DOHH2 (cell line): ENCODE results near the gene HTRA1.

Experiments
- H3F3A ChIP-seq: fragments of 200-600 bp; sonication (generic), shearing (Covaris generic); 2 replicates; pipeline ENCODE4 v1.6.0; 2016; ENCODE audit warnings: antibody characterized with exemption, mild to moderate bottlenecking; ENCODE audit not compliant: control insufficient read depth, insufficient read depth
- H3K27ac ChIP-seq: fragments of 200-600 bp; sonication (generic); 2 replicates; pipeline ENCODE4 v1.5.1; 2014; ENCODE audit warnings: low read depth, mild to moderate bottlenecking, low read length, moderate library complexity
- H3K27me3 ChIP-seq: fragments of 200-600 bp; sonication (generic); 2 replicates; pipeline ENCODE4 v1.6.1; 2014; ENCODE audit warnings: mild to moderate bottlenecking, low read length, mixed read lengths; ENCODE audit not compliant: control insufficient read depth
- H3K36me3 ChIP-seq: fragments of 200-600 bp; sonication (generic); 2 replicates; pipeline ENCODE4 v1.6.1; 2014; ENCODE audit warnings: mild to moderate bottlenecking, low read length, moderate library complexity, mixed read lengths; ENCODE audit not compliant: control insufficient read depth
- H3K4me1 ChIP-seq: fragments of 200-600 bp; sonication (generic); 2 replicates; pipeline ENCODE4 v1.6.1; 2014; ENCODE audit warnings: mild to moderate bottlenecking, low read length, mixed read lengths; ENCODE audit not compliant: control insufficient read depth
- H3K4me2 ChIP-seq: fragments of 200-600 bp; sonication (generic); 2 replicates; pipeline ENCODE4 v1.6.0; 2014; ENCODE audit warnings: mild to moderate bottlenecking, low read length, moderate library complexity
- H3K4me3 ChIP-seq: fragments of 200-600 bp; sonication (generic); 2 replicates; pipeline ENCODE4 v1.5.1; 2014; ENCODE audit warnings: mild to moderate bottlenecking, low read length, mixed read lengths
- H3K79me2 ChIP-seq: fragments of 200-600 bp; sonication (generic); 2 replicates; pipeline ENCODE4 v1.6.1; 2014; ENCODE audit warnings: mild to moderate bottlenecking, low read length, mixed read lengths; ENCODE audit not compliant: control insufficient read depth
- H3K9me2 ChIP-seq: fragments of 200-600 bp; sonication (generic); replicated peaks from 2 replicates; pipeline ENCODE4 v1.6.1; 2014; ENCODE audit warnings: mild to moderate bottlenecking, low read length, mixed read lengths; ENCODE audit not compliant: control insufficient read depth
- H3K9me3 ChIP-seq: fragments of 200-600 bp; sonication (generic); 2 replicates; pipeline ENCODE4 v1.6.1; 2014; ENCODE audit warnings: antibody characterized with exemption, low read length, mixed read lengths; ENCODE audit not compliant: control insufficient read depth, insufficient read depth
- H4K20me1 ChIP-seq: fragments of 200-600 bp; sonication (generic); 2 replicates; pipeline ENCODE4 v1.6.0; 2014; ENCODE audit warnings: low read depth, mild to moderate bottlenecking, antibody characterized with exemption, low read length, moderate library complexity; ENCODE audit not compliant: control insufficient read depth, insufficient read depth
- EZH2phosphoT487 ChIP-seq: fragments of 200-600 bp; sonication (generic); IDR thresholded peaks from 2 replicates; pipeline ENCODE4 v1.6.1; 2017; ENCODE audit warnings: borderline replicate concordance, mild to moderate bottlenecking, antibody characterized with exemption, low read length, moderate library complexity, mixed read lengths
- TF ChIP-seq, protein P1 (sequence below): fragments of 200-600 bp; sonication (generic); IDR thresholded peaks from one replicate; pipeline ENCODE4 v1.5.1; 2014; ENCODE audit warnings: antibody characterized with exemption, mild to moderate bottlenecking, low read depth, low read length; ENCODE audit not compliant: poor library complexity, severe bottlenecking

HTRA1 gene

DNA sequence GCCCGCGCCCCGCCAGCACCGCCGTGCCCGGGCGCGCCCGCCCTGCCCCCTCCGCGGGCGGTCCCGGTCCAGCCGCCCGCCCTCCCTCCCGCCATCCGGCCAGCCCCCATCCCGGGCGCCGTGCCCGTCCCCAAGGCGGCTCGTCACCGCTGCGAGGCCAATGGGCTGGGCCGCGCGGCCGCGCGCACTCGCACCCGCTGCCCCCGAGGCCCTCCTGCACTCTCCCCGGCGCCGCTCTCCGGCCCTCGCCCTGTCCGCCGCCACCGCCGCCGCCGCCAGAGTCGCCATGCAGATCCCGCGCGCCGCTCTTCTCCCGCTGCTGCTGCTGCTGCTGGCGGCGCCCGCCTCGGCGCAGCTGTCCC lies at the start of gene HTRA1:
Gene HTRA1 (plus strand): TSS at position 187 of the 362 bp plus-strand sequence. CDS start 100 bp downstream, at position 287.
- H3K9me2 ChIP-seq = no peaks in the 10 kb centered on the region
- no peak within 1 kb of the TSS for H3K4me2 ChIP-seq
- H3K4me1 ChIP-seq = no peaks in the 10 kb centered on the region
- H3K36me3 ChIP-seq = no peaks in the 10 kb centered on the region
- no peak for TF ChIP-seq EZH2phosphoT487
- TF ChIP-seq, protein P1, sequence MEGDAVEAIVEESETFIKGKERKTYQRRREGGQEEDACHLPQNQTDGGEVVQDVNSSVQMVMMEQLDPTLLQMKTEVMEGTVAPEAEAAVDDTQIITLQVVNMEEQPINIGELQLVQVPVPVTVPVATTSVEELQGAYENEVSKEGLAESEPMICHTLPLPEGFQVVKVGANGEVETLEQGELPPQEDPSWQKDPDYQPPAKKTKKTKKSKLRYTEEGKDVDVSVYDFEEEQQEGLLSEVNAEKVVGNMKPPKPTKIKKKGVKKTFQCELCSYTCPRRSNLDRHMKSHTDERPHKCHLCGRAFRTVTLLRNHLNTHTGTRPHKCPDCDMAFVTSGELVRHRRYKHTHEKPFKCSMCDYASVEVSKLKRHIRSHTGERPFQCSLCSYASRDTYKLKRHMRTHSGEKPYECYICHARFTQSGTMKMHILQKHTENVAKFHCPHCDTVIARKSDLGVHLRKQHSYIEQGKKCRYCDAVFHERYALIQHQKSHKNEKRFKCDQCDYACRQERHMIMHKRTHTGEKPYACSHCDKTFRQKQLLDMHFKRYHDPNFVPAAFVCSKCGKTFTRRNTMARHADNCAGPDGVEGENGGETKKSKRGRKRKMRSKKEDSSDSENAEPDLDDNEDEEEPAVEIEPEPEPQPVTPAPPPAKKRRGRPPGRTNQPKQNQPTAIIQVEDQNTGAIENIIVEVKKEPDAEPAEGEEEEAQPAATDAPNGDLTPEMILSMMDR = no peak
- H4K20me1 ChIP-seq = no peaks in the 10 kb centered on the region; the same call in 1 of the 2 replicates
- H3F3A ChIP-seq = no peaks in the 10 kb centered on the region
- H3K4me3 ChIP-seq = no peak within 1 kb of the TSS
- H3K79me2 ChIP-seq = no peaks in the 10 kb centered on the region
- no peak within 1 kb of the TSS for H3K27ac ChIP-seq
- H3K27me3 ChIP-seq = peaks cover 23% of the 10 kb centered on the region
- no peaks in the 10 kb centered on the region for H3K9me3 ChIP-seq

GRCh38 chr10:122413327-122413726 lies 48.0 kb upstream of the HTRA1 start:
- no peaks in the 10 kb centered on the region for H3F3A ChIP-seq
- no peaks in the 10 kb centered on the region for H3K9me2 ChIP-seq
- peaks cover 6% of the 10 kb centered on the region; the same call in 1 of the 2 replicates for H3K36me3 ChIP-seq
- no peaks in the 10 kb centered on the region for H4K20me1 ChIP-seq
- no peak for TF ChIP-seq EZH2phosphoT487
- TF ChIP-seq, protein P1 = no peak
- no peak overlapping the region for H3K4me2 ChIP-seq
- no peak overlapping the region for H3K27ac ChIP-seq
- H3K9me3 ChIP-seq = no peaks in the 10 kb centered on the region
- H3K4me3 ChIP-seq = no peak overlapping the region
- H3K4me1 ChIP-seq = peaks cover 16% of the 10 kb centered on the region
- H3K79me2 ChIP-seq = no peaks in the 10 kb centered on the region
- no peaks in the 10 kb centered on the region for H3K27me3 ChIP-seq

DNA sequence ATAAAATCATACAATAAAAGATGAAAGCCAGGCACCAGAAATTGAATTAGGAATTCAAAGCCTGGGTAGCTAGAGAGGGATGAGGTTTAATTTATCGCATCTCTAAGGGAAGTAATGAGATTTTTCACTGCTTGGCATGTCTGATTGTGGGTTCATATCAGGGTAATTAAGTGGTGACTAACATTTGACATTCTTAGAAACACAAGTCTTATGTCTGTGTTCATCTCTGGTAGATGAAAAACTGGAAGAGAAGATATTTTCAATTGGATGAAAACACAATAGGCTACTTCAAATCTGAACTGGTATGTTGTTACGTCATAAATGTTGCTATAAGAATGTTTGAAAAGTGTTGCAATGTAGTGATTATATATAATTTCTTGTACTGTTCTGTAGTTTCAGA lies 43.7 kb upstream of the HTRA1 start:
- TF ChIP-seq, protein P1 = no peak
- no peak for TF ChIP-seq EZH2phosphoT487
- Histone ChIP-seq H3K27me3 (no peaks in the 10 kb centered on the region), H3K4me3 (no peak overlapping the region), H4K20me1 (no peaks in the 10 kb centered on the region), H3K9me2 (no peaks in the 10 kb centered on the region), H3K27ac (no peak overlapping the region), H3K36me3 (peaks cover 6% of the 10 kb centered on the region; the same call in 1 of the 2 replicates), H3K9me3 (no peaks in the 10 kb centered on the region), H3K79me2 (no peaks in the 10 kb centered on the region), H3K4me2 (peak overlapping the region; percentile 53; the same call in 1 of the 2 replicates), H3F3A (no peaks in the 10 kb centered on the region), H3K4me1 (peaks cover 16% of the 10 kb centered on the region)
